H9 (cell line): ENCODE data around the gene GLB1L3. TPM values are rescaled to one million over a fixed set of nuclear protein-coding genes. Genes with fewer than 3 reads are reported as not detected.

Experiments
- DNase-seq: peaks from one replicate; pipeline ENCODE4 v3.0.0-alpha.2; 2017
- H2AFZ ChIP-seq: one replicate; pipeline ENCODE4 v1.6.1; 2013; ENCODE audit warnings: mild to moderate bottlenecking, low read length, control low read depth, moderate library complexity
- H2AK5ac ChIP-seq: 2 replicates; pipeline ENCODE4 v1.6.1; 2013; ENCODE audit warnings: low read length, control low read depth, mixed read lengths; ENCODE audit not compliant: insufficient read length
- H2BK120ac ChIP-seq: one replicate; pipeline ENCODE4 v1.6.1; 2013; ENCODE audit warnings: low read depth, mild to moderate bottlenecking, low read length, control low read depth, inconsistent platforms; ENCODE audit not compliant: poor library complexity, severe bottlenecking
- H2BK12ac ChIP-seq: 2 replicates; pipeline ENCODE4 v1.6.1; 2013; ENCODE audit warnings: low read length, control low read depth, mixed read lengths, low read depth; ENCODE audit not compliant: insufficient read length
- H2BK15ac ChIP-seq: 2 replicates; pipeline ENCODE4 v1.6.1; 2013; ENCODE audit warnings: low read depth, low read length, control low read depth
- H2BK20ac ChIP-seq: one replicate; pipeline ENCODE4 v1.6.1; 2013; ENCODE audit warnings: low read depth, mild to moderate bottlenecking, low read length, control low read depth, inconsistent platforms; ENCODE audit not compliant: poor library complexity, severe bottlenecking
- H2BK5ac ChIP-seq: 2 replicates; pipeline ENCODE4 v1.6.1; 2013; ENCODE audit warnings: low read length, control low read depth, mixed read lengths; ENCODE audit not compliant: insufficient read length
- H3K14ac ChIP-seq: 2 replicates; pipeline ENCODE4 v1.6.1; 2013; ENCODE audit warnings: low read length, control low read depth; ENCODE audit not compliant: insufficient read depth
- H3K18ac ChIP-seq: 2 replicates; pipeline ENCODE4 v1.6.1; 2013; ENCODE audit warnings: low read depth, mild to moderate bottlenecking, mixed read lengths, low read length, control low read depth; ENCODE audit not compliant: insufficient read length
- H3K23ac ChIP-seq: 2 replicates; pipeline ENCODE4 v1.6.1; 2013; ENCODE audit warnings: low read length, control low read depth, mixed read lengths, low read depth; ENCODE audit not compliant: insufficient read length
- H3K23me2 ChIP-seq: 2 replicates; pipeline ENCODE4 v1.6.1; 2013; ENCODE audit warnings: low read depth, mild to moderate bottlenecking, mixed read lengths, low read length, control low read depth; ENCODE audit not compliant: insufficient read length, poor library complexity, severe bottlenecking
- H3K27ac ChIP-seq: 2 replicates; pipeline ENCODE4 v1.5.1; 2013; ENCODE audit warnings: low read length, control low read depth, mixed read lengths, low read depth; ENCODE audit not compliant: insufficient read length
- H3K27me3 ChIP-seq: 2 replicates; pipeline ENCODE4 v1.6.1; 2013; ENCODE audit warnings: low read length, control low read depth, inconsistent platforms; ENCODE audit not compliant: insufficient read depth
- H3K4ac ChIP-seq: 2 replicates; pipeline ENCODE4 v1.6.1; 2013; ENCODE audit warnings: low read depth, mild to moderate bottlenecking, control low read depth, inconsistent platforms, low read length, moderate library complexity
- H3K4me1 ChIP-seq: 2 replicates; pipeline ENCODE4 v1.6.1; 2013; ENCODE audit warnings: low read length, control low read depth, inconsistent platforms; ENCODE audit not compliant: insufficient read depth
- H3K4me2 ChIP-seq: 2 replicates; pipeline ENCODE4 v1.6.1; 2013; ENCODE audit warnings: low read length, control low read depth, mixed read lengths; ENCODE audit not compliant: insufficient read length, insufficient read depth
- H3K56ac ChIP-seq: 2 replicates; pipeline ENCODE4 v1.6.1; 2013; ENCODE audit warnings: low read depth, mild to moderate bottlenecking, mixed read lengths, low read length, control low read depth; ENCODE audit not compliant: insufficient read length
- H3K79me1 ChIP-seq: 2 replicates; pipeline ENCODE4 v1.6.1; 2013; ENCODE audit warnings: low read depth, mild to moderate bottlenecking, moderate library complexity, low read length, control low read depth, inconsistent platforms; ENCODE audit not compliant: insufficient read depth, poor library complexity, severe bottlenecking
- H3K79me2 ChIP-seq: 2 replicates; pipeline ENCODE4 v1.6.1; 2013; ENCODE audit warnings: low read length, control low read depth, inconsistent platforms; ENCODE audit not compliant: insufficient read depth
- H3K9ac ChIP-seq: 2 replicates; pipeline ENCODE4 v1.6.1; 2013; ENCODE audit warnings: low read length, control low read depth, mixed read lengths; ENCODE audit not compliant: insufficient read length; ENCODE audit errors: extremely low read depth
- H3K9me3 ChIP-seq: one replicate; pipeline ENCODE4 v1.6.1; 2013; ENCODE audit warnings: low read depth, low read length, inconsistent platforms; ENCODE audit not compliant: control insufficient read depth
- H3T11ph ChIP-seq: one replicate; pipeline ENCODE4 v1.6.1; 2013; ENCODE audit warnings: mild to moderate bottlenecking, low read length, control low read depth, inconsistent platforms
- H4K20me1 ChIP-seq: one replicate; pipeline ENCODE4 v1.6.1; 2013; ENCODE audit not compliant: control insufficient read depth, insufficient read length, insufficient read depth
- H4K5ac ChIP-seq: 2 replicates; pipeline ENCODE4 v1.6.1; 2013; ENCODE audit warnings: low read depth, mild to moderate bottlenecking, mixed read lengths, low read length, control low read depth; ENCODE audit not compliant: insufficient read length
- H4K8ac ChIP-seq: replicated peaks from 2 replicates; pipeline ENCODE4 v1.6.1; 2013; ENCODE audit warnings: low read length, control low read depth, mixed read lengths, low read depth; ENCODE audit not compliant: insufficient read length
- H4K91ac ChIP-seq: 2 replicates; pipeline ENCODE4 v1.6.1; 2013; ENCODE audit warnings: low read depth, mild to moderate bottlenecking, moderate library complexity, mixed read lengths, low read length, control low read depth; ENCODE audit not compliant: insufficient read length
- H3K27ac Mint-ChIP-seq, 3 experiments: 2 replicates in 2 of 3; 3 replicates in 1 of 3; pipeline ENCODE4 v1.8.0; 2020 to 2021; ENCODE audit warnings: mixed read lengths in 3 of 3, mild to moderate bottlenecking in 1 of 3, moderate library complexity in 1 of 3
- H3K27me3 Mint-ChIP-seq: 2 replicates; pipeline ENCODE4 v1.8.0; 2021; ENCODE audit warnings: low read depth, mild to moderate bottlenecking, moderate library complexity, mixed read lengths
- H3K36me3 Mint-ChIP-seq, 3 experiments: 2 replicates in 2 of 3; 3 replicates in 1 of 3; pipeline ENCODE4 v1.8.0; 2020 to 2021; ENCODE audit warnings: low read depth in 3 of 3, mixed read lengths in 3 of 3; ENCODE audit not compliant: insufficient read depth in 1 of 3
- H3K4me1 Mint-ChIP-seq, 2 experiments: 2 replicates each; pipeline ENCODE4 v1.8.0; 2020; ENCODE audit warnings: mixed read lengths in 2 of 2
- H3K4me3 Mint-ChIP-seq, 2 experiments: 2 replicates in 1 of 2; 3 replicates in 1 of 2; pipeline ENCODE4 v1.8.0; 2020 to 2021; ENCODE audit warnings: mild to moderate bottlenecking in 2 of 2, mixed read lengths in 2 of 2, moderate library complexity in 1 of 2
- H3K9me3 Mint-ChIP-seq, 2 experiments: 2 replicates in 1 of 2; 3 replicates in 1 of 2; pipeline ENCODE4 v1.8.0; 2020; ENCODE audit warnings: mild to moderate bottlenecking in 2 of 2, mixed read lengths in 2 of 2, moderate library complexity in 1 of 2
- CTCF ChIP-seq: fragments of 200-600 bp; sonication (generic); conservative IDR thresholded peaks from 3 replicates; pipeline ENCODE4 v1.8.0; 2021; ENCODE audit warnings: antibody characterized with exemption, mild to moderate bottlenecking
- WGBS: extraction: QIAGEN DNeasy Blood & Tissue Kit; methylation state at CpG from one replicate; pipeline ENCODE4 v1.1.7; 2013; ENCODE audit warnings: missing lambda C conversion rate, low lambda C conversion rate, mixed read lengths; ENCODE audit not compliant: insufficient read length; ENCODE audit errors: extremely low coverage; 5-methylcytosine and 5-hydroxymethylcytosine counted together
- total RNA-seq: library from RNA; stranded (reverse); gene quantifications from 2 replicates; pipeline ENCODE4 v1.2.1, GENCODE V29; 2021

Gene GLB1L3
- total RNA-seq, 1 experiment from 2014 or later = 11.2 TPM

DNA sequence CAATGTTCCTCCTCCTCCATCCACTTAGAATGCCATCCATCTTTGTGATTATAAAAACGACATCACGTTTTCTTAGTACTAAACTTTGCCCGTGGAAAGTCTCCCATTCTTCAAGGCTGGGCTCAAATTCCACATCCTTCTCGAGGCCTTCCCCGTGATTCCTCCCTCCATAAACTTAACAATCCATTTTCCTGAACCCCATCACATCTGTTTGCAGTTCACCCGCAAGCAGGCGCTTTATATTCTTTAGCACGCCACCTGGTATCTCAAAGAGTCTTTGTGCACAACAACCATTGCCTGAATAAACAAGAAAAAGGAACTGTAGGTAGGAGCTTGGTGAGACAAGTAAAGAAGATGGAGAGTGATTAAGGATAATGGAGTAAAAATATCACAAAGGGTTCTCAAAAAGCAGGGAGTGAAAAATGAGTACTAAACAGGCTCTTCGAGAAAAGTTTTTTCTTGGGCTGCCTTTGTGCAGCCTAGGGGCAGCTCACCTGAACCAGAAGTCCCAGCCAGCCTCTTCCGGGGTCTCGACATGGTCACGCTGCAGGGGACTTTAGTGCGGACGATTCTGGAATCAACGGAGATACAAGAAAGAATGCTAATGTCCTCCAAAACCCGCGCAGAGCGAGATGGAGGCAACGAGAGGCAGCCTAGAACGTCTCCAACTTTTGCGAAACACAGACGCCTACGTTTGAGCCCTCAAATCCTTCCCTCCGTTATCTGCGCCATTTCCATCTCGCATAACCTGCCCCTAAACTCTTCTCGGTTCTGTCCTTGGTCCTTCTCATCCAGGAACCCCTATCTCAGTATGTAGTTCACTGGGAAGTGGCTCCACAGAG lies 23.6 kb upstream of the GLB1L3 start:
- no peak overlapping the region for H2BK12ac ChIP-seq
- H4K8ac ChIP-seq = no peak overlapping the region
- no peak overlapping the region for H3K18ac ChIP-seq
- Mint-ChIP-seq H3K36me3 (peaks cover 21 to 42% (median 35%) of the 10 kb centered on the region in 3 experiments; a peak in 6 of 7 replicates), H3K4me3 (peak overlapping the region; percentile 85 to 91), H3K27me3 (no peaks in the 10 kb centered on the region), H3K4me1 (peaks cover 23 to 26% of the 10 kb centered on the region in 2 experiments), H3K9me3 (no peaks in the 10 kb centered on the region), H3K27ac (peak overlapping the region in 2 of 3 experiments; percentile 38 to 75; a peak in 6 of 7 replicates)
- no peaks in the 10 kb centered on the region for H4K20me1 ChIP-seq
- H3K79me1 ChIP-seq = no peaks in the 10 kb centered on the region
- H4K5ac ChIP-seq = no peak overlapping the region
- no peak overlapping the region for H3K27ac ChIP-seq
- no CpG with 5 or more reads among the region's 27 CpGs for WGBS
- no peak overlapping the region for H3K4ac ChIP-seq
- TF ChIP-seq CTCF = no peak
- no peaks in the 10 kb centered on the region for H3K9me3 ChIP-seq
- H2BK15ac ChIP-seq = no peak overlapping the region
- H3K79me2 ChIP-seq = no peaks in the 10 kb centered on the region
- no peak overlapping the region for H2BK5ac ChIP-seq
- no peak overlapping the region for H3K23ac ChIP-seq
- H3K27me3 ChIP-seq = no peaks in the 10 kb centered on the region
- H3K9ac ChIP-seq = peak overlapping the region; percentile 13
- H2AFZ ChIP-seq = no peak overlapping the region
- H4K91ac ChIP-seq = no peak overlapping the region
- no peak overlapping the region for H3T11ph ChIP-seq
- no peak overlapping the region for H3K14ac ChIP-seq
- peak overlapping the region; percentile 77 for H3K4me2 ChIP-seq
- H2AK5ac ChIP-seq = no peak overlapping the region
- 0 out of 2 replicates have a peak, but pooled peaks cover 2% of the 10 kb centered on the region for H3K4me1 ChIP-seq
- H2BK20ac ChIP-seq = no peak overlapping the region
- peak; percentile 40 for DNase-seq
- peaks cover 3% of the 10 kb centered on the region for H3K23me2 ChIP-seq
- no peak overlapping the region for H3K56ac ChIP-seq
- no peak overlapping the region for H2BK120ac ChIP-seq
